Uterus (tissue), 4 donors: ENCODE measurements around the gene IER2. TPM values are rescaled to one million over a fixed set of nuclear protein-coding genes. Genes with fewer than 3 reads are reported as not detected.

Experiments used
- DNase-seq, 2 donors: peaks; one replicate each; pipeline ENCODE4 v3.0.0-alpha.2; 2019 to 2020
- H3K27ac ChIP-seq, 2 donors: fragments of 200-600 bp; sonication (generic); 1 replicate in 1 of 2; 2 replicates in 1 of 2; pipeline ENCODE4 v1.5.1; 2016 to 2018
- H3K27me3 ChIP-seq, 2 donors: fragments of 200-600 bp; sonication (generic); one replicate each; pipeline ENCODE4 v1.5.1; 2018 to 2019; ENCODE audit warnings: control low read depth in 1 of 2
- H3K36me3 ChIP-seq, 2 donors: fragments of 200-600 bp; sonication (generic); one replicate each; pipeline ENCODE4 v1.5.1; 2019; ENCODE audit warnings: control low read depth in 1 of 2
- H3K4me1 ChIP-seq, 2 donors: fragments of 200-600 bp; sonication (generic); one replicate each; pipeline ENCODE4 v1.5.1; 2018 to 2019; ENCODE audit warnings: control low read depth in 1 of 2
- H3K4me3 ChIP-seq, 2 donors: fragments of 200-600 bp; sonication (generic); 1 replicate in 1 of 2; 2 replicates in 1 of 2; pipeline ENCODE4 v1.5.1; 2018 to 2019; ENCODE audit warnings: mild to moderate bottlenecking in 1 of 2
- H3K9me3 ChIP-seq, 2 donors: fragments of 200-600 bp; sonication (generic); one replicate each; pipeline ENCODE4 v1.5.1; 2019; ENCODE audit warnings: control low read depth in 1 of 2
- POLR2A ChIP-seq, 2 donors: fragments of 450-650 bp; IDR thresholded peaks; one replicate each; pipeline ENCODE4 v1.6.1; 2016; ENCODE audit warnings: antibody characterized with exemption in 2 of 2, mild to moderate bottlenecking in 1 of 2, moderate library complexity in 1 of 2
- intact Hi-C: fragments of 100-400 bp; cut with DNase I; formaldehyde crosslinking; loops from one replicate; pipeline ENCODE4 v1.15.1; 2023; ENCODE audit warnings: low total_unique reads
- total RNA-seq, 4 donors: library from RNA; depleted of rRNA in 3 of 4; stranded (reverse); fragments of >200 nt in 3 of 4; gene quantifications; one replicate each; pipeline versions ENCODE4 v1.1.0 to v1.2.4, GENCODE V29; 2014 to 2023
- TF ChIP-seq, protein P1 (sequence below), 4 experiments: fragments of 200-600 bp in 2 of 4; fragments of 450-650 bp in 2 of 4; sonication (generic) in 2 of 4; IDR thresholded peaks; one replicate each; pipeline ENCODE4 v1.5.1; 2016 to 2019; ENCODE audit warnings: antibody characterized with exemption in 4 of 4, mild to moderate bottlenecking in 2 of 4, moderate library complexity in 1 of 4
- donor health status: DM: yes; HTN: yes; CAD: no.

IER2 gene
- total RNA-seq, 4 donors from 2014 or later, result 15.1 to 108 (median 66.7) TPM

DNA sequence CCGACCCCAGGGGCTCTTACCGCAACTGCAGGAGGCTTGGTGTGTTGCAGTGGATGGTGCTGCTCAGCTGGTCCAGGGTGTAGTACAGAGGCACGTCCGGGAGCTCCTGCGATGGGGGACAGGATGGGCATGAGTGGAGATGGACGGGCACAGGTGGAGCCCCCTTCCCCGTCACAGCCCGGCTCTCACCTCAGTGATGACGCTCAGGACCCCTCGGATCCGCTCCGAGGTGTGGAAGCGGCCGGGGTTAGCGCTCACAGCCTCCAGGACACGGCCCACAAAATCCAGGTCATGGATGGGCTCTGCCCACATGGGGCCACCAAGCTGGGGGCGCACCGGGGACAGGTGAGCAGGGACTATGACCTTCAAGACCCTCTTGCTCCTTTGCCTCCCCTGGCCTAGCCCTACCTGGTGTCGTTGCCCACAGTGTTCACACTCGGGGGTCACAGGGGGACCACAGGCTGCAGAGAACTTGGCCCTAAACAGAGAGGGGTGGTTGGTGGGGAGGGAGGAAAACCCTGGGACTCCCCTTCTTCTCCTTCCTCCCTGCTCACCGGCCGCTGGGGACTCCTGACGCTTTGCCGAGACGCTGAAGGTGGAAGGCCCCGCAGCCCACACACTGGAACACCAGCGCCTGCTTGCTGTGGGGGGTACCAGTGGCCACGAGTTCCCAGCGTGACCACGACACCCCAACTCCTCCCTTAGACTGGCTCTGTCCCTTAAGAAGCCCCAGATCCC, 40.7 kb upstream of the IER2 start:
- Histone ChIP-seq H3K36me3 (no peaks in the 10 kb centered on the region), H3K27me3 (no peaks in the 10 kb centered on the region)
- DNase-seq, result no peak

DNA sequence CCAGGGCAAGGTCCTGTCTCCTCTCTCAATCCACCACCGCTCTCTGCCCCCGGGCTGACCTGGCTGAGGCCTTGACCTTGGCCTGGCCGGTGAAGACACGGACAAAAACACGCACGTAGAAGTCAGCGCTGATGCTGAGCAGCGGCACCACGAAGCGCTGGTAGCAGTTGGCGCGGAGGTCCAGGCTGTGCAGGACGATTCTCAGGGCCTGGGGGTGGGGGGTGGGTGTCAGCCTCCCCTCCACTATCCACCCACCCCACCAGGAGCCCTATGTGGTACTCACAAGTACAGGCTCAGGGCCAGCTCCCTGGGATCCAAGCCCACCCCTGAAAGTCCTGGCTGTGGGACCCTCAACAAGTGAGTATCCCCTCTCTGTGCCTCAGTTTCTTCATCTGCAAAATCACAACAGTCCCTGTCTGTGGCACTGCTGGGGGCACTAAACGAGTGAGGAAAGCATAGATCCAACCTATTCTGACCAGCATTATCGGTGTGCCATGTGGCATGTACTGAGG, 40.1 kb upstream of the IER2 start:
- intact Hi-C loops, result no loop called here
- no peak for TF ChIP-seq POLR2A (IDR thresholded peaks at IDR 0.05)
- TF ChIP-seq, protein P1, sequence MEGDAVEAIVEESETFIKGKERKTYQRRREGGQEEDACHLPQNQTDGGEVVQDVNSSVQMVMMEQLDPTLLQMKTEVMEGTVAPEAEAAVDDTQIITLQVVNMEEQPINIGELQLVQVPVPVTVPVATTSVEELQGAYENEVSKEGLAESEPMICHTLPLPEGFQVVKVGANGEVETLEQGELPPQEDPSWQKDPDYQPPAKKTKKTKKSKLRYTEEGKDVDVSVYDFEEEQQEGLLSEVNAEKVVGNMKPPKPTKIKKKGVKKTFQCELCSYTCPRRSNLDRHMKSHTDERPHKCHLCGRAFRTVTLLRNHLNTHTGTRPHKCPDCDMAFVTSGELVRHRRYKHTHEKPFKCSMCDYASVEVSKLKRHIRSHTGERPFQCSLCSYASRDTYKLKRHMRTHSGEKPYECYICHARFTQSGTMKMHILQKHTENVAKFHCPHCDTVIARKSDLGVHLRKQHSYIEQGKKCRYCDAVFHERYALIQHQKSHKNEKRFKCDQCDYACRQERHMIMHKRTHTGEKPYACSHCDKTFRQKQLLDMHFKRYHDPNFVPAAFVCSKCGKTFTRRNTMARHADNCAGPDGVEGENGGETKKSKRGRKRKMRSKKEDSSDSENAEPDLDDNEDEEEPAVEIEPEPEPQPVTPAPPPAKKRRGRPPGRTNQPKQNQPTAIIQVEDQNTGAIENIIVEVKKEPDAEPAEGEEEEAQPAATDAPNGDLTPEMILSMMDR (IDR thresholded peaks at IDR 0.05), result no peak
- Histone ChIP-seq H3K27ac (no peak overlapping the region), H3K4me1 (peaks cover 0 to under 1% of the 10 kb centered on the region in 2 donors), H3K36me3 (no peaks in the 10 kb centered on the region), H3K9me3 (no peaks in the 10 kb centered on the region), H3K4me3 (no peak overlapping the region), H3K27me3 (no peaks in the 10 kb centered on the region)
- DNase-seq, result no peak

More for the DNA sequence above, 40.7 kb upstream of the IER2 start:
- no peak for TF ChIP-seq POLR2A (IDR thresholded peaks at IDR 0.05)
- TF ChIP-seq, protein P1 (IDR thresholded peaks at IDR 0.05), result no peak
- intact Hi-C loops, result no loop called here
- Histone ChIP-seq H3K4me1 (no peaks in the 10 kb centered on the region), H3K27ac (no peak overlapping the region), H3K9me3 (no peaks in the 10 kb centered on the region), H3K4me3 (no peak overlapping the region)

DNA sequence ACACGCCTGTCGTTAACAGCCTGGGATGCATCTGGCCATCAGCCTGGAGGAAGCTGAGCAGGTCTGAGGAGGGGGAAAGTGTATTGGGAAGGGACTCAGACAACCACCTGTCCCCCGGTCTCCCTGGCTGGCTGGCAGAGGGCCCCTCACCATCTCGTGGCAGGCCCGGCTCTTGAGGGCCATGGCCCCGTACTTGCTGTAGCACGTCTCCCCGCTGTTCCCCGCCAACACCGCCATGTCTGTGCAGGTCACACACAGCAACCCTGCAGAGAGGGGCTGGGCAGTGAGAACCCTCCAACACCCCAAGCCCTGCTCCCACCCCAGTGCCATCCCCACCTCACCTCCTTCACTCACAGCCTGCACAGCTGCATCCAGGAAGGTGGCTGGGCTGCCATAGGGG, 37.7 kb upstream of the IER2 start:
- Histone ChIP-seq H3K27me3 (no peaks in the 10 kb centered on the region), H3K27ac (no peak overlapping the region), H3K4me1 (peaks cover 0 to 12% of the 10 kb centered on the region in 2 donors), H3K36me3 (no peaks in the 10 kb centered on the region), H3K4me3 (no peak overlapping the region), H3K9me3 (no peaks in the 10 kb centered on the region)
- no peak for DNase-seq
- TF ChIP-seq, protein P1 (IDR thresholded peaks at IDR 0.05), result no peak
- no peak for TF ChIP-seq POLR2A (IDR thresholded peaks at IDR 0.05)
- intact Hi-C loops, result no loop called here

DNA sequence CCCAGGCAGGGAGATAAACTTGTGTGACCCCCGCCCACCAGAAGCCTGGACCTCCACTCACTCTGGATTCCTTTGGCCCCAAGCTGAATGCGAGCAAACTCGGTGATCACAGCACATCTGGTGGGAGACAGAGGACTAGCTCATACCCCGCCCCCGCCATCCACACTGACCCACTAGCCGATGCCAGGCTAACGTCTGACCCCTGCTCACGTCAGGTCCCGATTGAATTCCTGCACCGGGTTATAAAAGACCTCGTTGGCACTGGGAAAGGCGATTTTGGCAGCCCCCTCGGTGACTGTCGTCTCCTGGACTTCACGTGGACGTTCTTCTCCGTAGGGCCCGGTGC, 34.3 kb upstream of the IER2 start:
- Histone ChIP-seq H3K9me3 (no peaks in the 10 kb centered on the region), H3K27me3 (no peaks in the 10 kb centered on the region), H3K27ac (peak overlapping the region; percentile 61 to 75), H3K36me3 (no peaks in the 10 kb centered on the region), H3K4me1 (peaks cover 0 to 26% of the 10 kb centered on the region in 2 donors), H3K4me3 (peak overlapping the region; percentile 74 to 97)
- no peak for TF ChIP-seq POLR2A (IDR thresholded peaks at IDR 0.05)
- no peak for DNase-seq
- intact Hi-C loops, result no loop called here

DNA sequence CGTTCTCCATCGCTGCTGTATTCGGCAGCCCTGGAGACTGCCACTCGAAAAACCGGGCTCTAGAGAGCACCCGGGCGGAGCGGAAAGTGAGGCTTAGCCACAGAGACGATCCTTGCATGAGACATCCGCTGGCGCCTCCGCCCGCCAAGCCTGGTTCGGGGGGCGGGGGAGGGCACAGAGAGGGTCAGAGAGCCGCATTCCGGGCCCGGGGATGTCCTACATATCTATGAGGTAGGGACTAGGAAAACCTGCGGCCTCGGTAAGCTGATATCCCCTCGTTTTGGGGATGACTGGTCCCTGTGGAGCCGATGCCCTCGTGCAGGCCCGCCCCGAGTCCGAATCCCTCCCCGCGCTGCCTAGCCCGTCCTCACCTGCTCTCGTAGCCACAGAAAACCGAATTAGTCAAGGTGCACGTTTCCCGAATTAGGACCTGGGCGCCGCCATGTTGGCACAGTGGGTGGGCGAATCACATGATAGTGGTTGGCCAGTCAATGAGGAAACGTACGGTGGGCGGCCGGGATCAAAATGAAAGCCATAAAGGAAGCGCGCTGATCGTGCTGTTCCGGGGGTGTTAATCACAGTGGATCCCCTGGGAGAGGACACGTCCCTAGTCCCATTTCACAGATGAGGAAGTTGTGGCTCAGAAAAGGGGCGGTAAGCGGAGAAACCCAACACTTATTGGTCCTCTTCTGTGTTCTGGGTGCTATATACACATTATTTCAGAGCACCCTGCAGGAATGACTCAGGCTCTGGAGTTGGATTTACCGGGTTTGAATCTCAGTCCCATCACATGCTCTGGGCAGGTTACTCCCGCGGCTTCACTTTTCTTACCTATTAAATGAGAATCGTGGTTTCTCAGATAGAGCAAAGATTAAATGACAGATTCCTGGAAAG, 33.7 kb upstream of the IER2 start, which contains the start of gene TRMT1:
Gene TRMT1 (minus strand): TSS at position 459 of the 894 bp plus-strand sequence. CDS start 341 bp downstream, at position 118.
- TF ChIP-seq, protein P1 (IDR thresholded peaks at IDR 0.05), result no peak
- no peak for TF ChIP-seq POLR2A (IDR thresholded peaks at IDR 0.05)
- Histone ChIP-seq H3K27me3 (no peaks in the 10 kb centered on the region), H3K9me3 (no peaks in the 10 kb centered on the region), H3K27ac (peak within 1 kb of the TSS; percentile 61 to 75), H3K4me3 (peak within 1 kb of the TSS; percentile 74 to 97), H3K36me3 (no peaks in the 10 kb centered on the region), H3K4me1 (peaks cover 0 to 26% of the 10 kb centered on the region in 2 donors)
- DNase-seq, result peak; percentile 89 to 92
- intact Hi-C loops, result no loop called here
